ENCODE measurements around the gene PYDC1.
A peak's percentile ranks its signal among the peaks of the same experiment; 100 is the strongest.
"Not testable (repeated sequence)": the region's sequence is repeated elsewhere in the genome, so short reads cannot be mapped to it uniquely, and the experiment has no call there.

PYDC1 gene

GRCh38 chr16:31195861-31196260 lies 21.1 kb downstream of the PYDC1 start:
- DNase-seq, result not testable (repeated sequence)

GRCh38 chr16:31194898-31195297 lies 22.0 kb downstream of the PYDC1 start:
- no peak for DNase-seq

GRCh38 chr16:31193874-31194273 lies 23.1 kb downstream of the PYDC1 start:
- no peak for DNase-seq

GRCh38 chr16:31192856-31193642 lies 23.9 kb downstream of the PYDC1 start:
- DNase-seq, result no peak

- no peak for DNase-seq
These were observed 25.1 kb downstream of the PYDC1 start for GRCh38 chr16:31191697-31192428.

DNA sequence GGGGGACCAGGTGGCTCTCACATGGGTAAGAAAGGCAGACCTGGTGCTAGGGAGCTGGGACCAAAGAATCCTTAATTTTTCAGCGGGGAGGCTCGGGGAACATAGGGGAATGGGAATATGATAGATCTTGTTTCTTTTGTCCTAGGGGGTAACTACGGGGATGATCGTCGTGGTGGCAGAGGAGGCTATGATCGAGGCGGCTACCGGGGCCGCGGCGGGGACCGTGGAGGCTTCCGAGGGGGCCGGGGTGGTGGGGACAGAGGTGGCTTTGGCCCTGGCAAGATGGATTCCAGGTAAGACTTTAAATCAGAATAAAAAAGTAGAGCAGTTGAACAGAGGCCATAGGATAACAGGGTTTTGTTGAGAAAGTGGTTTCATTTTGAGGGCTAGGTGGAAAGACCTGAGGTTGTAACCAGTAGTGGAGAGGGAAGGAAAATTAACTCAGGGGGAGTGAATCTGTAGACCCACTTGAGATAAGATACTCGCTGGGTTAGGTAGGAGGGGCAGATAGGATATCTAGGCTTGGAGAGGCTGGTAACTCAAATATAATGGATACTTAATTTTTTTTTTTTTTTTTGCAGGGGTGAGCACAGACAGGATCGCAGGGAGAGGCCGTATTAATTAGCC lies 26.0 kb downstream of the PYDC1 start:
- no peak for DNase-seq

- DNase-seq, result no peak
These were observed 26.9 kb downstream of the PYDC1 start for GRCh38 chr16:31190061-31190460.

GRCh38 chr16:31189412-31189778 lies 27.5 kb downstream of the PYDC1 start:
- no peak for DNase-seq

- DNase-seq, result no peak
These were observed 28.2 kb downstream of the PYDC1 start for GRCh38 chr16:31188450-31189411.

GRCh38 chr16:31187808-31188189 lies 29.1 kb downstream of the PYDC1 start:
- no peak for DNase-seq

GRCh38 chr16:31186930-31187807 lies 29.8 kb downstream of the PYDC1 start:
- no peak for DNase-seq

- DNase-seq, result no peak
These were observed 30.8 kb downstream of the PYDC1 start for GRCh38 chr16:31186176-31186575.

- no peak for DNase-seq
These were observed 31.6 kb downstream of the PYDC1 start for GRCh38 chr16:31185339-31185738.

DNA sequence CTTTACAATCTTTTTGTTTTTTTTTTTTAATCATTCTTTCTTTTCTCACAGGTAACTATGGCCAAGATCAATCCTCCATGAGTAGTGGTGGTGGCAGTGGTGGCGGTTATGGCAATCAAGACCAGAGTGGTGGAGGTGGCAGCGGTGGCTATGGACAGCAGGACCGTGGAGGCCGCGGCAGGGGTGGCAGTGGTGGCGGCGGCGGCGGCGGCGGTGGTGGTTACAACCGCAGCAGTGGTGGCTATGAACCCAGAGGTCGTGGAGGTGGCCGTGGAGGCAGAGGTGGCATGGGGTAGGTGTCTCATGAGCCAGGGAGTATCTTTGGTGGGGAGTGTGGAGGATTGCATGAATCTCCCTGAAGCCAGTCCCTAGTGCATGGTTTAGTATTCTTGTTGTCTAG lies 32.0 kb downstream of the PYDC1 start:
- DNase-seq, result no peak

GRCh38 chr16:31183432-31184428 lies 33.2 kb downstream of the PYDC1 start:
- no peak for DNase-seq

- DNase-seq, result no peak
These were observed 34.5 kb downstream of the PYDC1 start for GRCh38 chr16:31182391-31182790.

GRCh38 chr16:31181102-31181830 lies 35.7 kb downstream of the PYDC1 start:
- no peak for DNase-seq

GRCh38 chr16:31179747-31180459 lies 37.0 kb downstream of the PYDC1 start, which contains the start of gene FUS:
TSS of gene FUS (plus strand) at chr16:31180139. CDS start at chr16:31180215, 76 bp downstream.
- DNase-seq, result peak; percentile 86

DNA sequence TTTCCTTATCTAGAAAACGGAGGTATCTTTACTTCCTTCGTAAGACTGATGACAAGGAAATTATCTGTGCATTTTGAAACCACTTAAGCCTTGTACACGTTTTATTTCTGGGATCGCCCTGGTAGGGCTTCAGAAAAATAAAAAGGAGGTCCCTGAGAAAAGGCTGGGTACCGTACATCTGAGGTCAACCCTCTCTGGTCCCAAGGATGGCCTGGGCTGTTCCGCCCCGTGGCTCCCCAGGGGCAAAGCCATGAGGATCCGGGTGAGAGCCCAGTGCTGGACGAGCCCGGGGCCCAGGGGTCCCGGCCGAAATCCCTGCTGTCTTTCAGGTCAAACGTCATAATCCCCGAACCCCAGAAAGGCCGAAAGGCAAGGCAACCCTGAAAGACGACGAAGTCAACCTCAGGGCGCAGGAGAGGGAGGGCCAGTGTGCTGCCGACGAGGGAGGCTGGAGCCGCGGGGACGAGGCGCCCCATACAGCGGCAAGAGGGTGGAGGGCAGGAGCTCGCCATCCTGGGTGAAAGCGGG lies 37.7 kb downstream of the PYDC1 start:
- no peak for DNase-seq
